CD1c-positive myeloid dendritic cell (primary cell): ENCODE data around the gene C19orf53.
"Not testable (repeated sequence)": the region's sequence is repeated elsewhere in the genome, so short reads cannot be mapped to it uniquely, and the experiment has no call there.

Experiments
- DNase-seq: peaks from one replicate; pipeline ENCODE4 v3.0.0-alpha.2; 2016; ENCODE audit errors: extremely low spot score

Gene C19orf53

DNA sequence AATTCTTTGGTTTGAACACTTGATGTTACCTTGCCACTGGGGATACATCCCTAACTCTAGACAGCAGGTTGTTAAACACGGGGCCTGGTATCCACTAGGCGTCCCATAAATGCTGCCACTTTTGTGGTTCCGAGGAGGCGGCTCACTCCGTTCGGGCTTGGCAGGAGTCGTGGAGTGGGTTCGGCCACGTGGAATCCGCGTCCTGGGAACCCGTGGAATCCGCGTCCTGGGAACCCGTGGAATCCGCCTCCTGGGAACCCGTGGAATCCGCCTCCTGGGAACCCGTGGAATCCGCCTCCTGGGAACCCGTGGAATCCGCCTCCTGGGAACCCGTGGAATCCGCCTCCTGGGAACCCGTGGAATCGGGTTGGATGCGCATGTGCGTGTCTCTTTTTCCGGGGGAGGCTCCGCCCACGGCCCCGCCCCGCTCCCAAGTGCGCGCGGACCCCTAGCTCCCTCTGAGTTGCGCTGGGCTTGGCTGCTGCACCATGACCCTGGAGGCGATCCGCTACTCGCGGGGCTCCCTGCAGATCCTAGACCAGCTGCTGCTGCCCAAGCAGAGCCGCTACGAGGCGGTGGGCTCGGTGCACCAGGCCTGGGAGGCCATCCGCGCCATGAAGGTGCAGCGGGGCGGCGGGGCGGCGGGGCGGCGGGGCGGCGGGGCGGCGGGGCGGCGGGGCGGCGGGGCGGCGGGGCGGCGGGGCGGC, 10.0 kb upstream of the C19orf53 start, which contains the start of gene MRI1:
Gene MRI1, plus strand, starts transcription at position 422 of the 707 bp plus-strand sequence. Its CDS starts 67 bp downstream, at position 489.
- DNase-seq: peak; percentile 42

DNA sequence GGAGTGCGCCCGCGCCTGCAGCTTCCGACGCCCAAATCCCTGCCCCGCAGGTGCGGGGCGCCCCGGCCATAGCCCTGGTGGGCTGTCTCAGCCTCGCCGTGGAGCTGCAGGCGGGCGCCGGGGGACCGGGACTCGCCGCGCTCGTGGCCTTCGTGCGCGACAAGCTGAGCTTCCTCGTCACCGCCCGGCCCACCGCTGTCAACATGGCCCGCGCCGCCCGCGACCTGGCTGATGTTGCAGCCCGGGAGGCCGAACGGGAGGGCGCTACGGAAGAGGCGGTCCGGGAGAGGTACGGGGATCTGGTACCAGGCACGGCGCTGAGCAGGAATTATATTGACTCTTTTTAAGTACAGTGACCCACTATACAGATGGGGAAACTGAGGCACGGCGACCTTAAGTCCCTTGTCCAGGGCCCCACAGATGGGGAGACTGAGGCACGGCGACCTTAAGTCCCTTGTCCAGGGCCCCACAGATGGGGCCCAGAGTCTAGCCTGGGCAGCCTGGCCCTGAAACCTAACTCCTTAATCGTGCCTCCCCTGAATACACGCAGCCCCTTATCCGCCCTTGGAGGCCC, 9.3 kb upstream of the C19orf53 start:
- DNase-seq: peak; percentile 44

DNA sequence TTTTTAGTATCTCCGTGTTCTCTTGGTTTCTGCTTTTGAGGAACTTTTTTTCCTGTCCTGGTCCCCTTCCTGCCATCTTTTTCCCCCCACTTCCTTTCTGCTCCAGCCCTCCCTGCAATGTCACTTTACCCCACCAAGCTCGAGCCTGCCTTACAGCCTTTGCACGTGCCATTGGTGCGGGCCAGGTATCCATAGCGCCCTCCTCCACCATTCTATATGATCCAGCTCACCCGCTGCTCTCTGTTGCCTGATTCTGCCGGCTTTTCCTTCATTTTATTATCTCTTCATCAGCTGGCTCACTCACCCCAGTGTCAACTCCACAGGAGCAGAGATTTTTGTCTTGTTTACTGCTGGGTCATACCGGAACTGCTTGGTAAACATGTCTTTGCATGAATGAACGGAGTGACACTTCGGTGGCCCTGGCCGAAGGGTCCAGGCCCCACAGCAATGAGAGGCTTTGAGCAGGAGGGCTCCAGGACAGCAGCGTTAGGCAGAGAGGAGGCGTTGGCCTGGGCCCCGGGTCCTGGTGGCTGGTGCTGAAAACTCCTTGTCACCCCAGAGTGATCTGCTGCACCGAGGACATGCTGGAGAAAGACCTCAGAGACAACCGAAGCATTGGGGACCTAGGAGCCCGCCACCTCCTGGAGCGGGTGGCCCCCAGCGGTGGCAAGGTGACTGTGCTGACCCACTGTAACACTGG, 8.7 kb upstream of the C19orf53 start:
- DNase-seq: no peak

DNA sequence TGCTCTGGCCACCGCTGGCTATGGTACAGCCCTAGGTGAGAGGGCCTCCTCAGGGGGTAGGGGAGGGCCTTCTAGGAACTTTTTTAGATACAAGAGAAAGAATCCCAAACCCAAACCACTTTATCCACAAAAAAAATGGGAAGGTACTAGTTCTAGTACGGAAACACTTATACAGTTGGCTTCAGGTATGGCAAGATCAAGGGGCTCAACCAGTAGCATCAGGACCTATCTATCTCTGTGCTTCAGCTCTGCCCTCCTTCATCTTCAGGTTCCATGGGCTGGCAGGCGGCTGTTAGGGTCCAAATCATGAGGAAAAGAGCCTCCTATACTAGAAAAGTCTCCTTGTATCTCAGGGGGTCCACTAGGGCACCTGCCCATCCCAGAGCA, 8.2 kb upstream of the C19orf53 start:
- no peak for DNase-seq

DNA sequence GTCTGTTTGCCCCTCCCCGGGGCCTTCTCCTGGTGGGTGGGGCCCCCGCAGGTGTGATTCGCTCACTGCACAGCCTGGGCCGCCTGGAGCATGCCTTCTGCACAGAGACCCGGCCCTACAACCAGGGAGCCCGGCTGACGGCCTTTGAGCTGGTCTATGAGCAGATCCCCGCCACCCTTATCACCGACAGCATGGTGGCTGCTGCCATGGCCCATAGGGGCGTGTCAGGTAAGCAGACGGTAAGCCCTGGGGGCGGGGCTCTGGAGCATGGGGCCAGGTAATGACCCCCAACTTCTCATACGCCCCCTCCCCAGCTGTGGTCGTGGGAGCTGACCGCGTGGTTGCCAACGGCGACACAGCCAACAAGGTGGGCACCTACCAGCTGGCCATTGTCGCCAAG, 5.7 kb upstream of the C19orf53 start:
- DNase-seq: no peak

DNA sequence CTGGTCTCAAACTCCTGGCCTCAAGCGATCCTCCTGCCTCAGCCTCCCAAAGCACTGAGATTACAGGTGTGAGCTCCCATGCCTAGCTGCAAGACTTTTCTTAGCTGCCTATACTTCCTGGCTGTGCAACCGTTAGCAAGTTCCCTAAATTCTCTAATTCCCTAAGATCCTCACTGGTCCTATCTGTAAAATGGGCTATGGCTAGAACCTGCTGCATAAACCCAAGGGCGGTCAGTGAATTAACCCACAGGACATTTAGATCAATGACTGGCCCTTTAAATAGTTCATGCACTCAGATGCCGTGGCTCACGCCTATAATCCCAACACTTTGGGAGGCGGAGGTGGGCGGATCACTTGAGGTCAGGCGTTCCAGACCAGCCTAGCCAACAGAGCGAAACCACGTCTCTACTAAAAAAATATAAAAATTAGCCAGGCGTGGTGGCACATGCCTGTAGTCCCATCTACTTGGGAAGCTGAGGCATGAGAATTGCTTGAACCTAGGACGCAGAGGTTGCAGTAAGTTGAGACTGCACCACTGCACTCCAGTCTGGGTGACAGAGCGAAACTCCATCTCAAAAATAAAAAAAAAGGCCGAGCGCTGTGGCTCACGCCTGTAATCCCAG, 4.1 kb upstream of the C19orf53 start:
- DNase-seq: no peak

DNA sequence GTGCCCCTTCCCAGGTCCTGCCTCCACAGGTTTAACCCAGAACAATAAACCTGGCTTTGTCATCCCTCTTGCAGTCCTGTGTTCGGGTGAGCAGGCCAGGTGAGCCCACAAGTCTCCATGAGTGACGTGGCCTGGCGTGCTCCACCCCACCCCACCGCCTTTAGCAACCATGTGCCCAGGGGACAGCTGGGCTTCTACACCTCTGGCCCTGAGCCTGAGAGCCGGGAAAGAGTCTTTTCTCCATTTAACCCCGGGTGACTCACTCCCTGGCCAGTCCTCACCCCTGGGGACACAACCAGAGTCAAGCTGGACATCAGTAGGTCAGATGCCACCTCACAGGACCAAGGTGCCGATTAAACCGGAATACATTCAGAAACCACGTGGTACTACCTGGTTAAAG, 4.1 kb downstream of the C19orf53 start:
- no peak for DNase-seq

DNA sequence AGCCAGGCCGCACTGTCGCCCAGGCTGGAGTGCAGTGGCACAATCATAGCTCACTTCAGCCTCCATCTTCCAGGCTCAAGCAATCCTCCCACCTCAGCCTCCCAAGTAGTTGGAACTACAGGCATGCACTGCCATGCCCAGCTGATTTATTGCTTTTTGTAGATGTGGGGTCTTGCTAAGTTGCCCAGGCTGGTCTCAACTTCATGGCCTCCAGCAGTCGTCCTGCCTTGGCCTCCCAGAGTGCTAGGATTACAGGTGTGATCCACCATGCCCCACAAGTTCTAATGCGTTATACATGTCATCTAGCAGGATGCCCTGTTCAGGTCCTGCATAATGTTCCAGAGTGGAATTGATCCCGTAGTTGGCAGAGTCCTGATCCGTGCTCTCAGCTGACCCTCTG, 4.6 kb downstream of the C19orf53 start:
- DNase-seq: no peak

DNA sequence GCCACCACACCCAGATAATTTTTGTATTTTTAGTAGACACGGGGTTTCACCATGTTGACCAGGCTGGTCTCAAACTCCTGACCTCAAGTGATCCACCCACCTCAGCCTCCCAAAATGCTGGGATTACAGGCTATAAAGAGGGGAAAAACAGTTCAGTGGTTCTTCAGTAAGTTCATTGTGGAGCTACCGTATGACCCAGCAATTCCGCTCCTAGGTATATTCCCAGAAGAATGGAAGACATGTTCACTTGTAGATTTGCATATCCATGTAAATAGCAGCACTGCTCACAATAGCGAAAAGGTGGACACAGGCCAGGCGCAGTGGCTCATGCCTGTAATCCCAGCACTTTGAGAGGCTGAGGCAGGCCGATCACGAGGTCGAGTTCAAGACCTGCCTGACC, 5.5 kb downstream of the C19orf53 start:
- DNase-seq: not testable (repeated sequence)

DNA sequence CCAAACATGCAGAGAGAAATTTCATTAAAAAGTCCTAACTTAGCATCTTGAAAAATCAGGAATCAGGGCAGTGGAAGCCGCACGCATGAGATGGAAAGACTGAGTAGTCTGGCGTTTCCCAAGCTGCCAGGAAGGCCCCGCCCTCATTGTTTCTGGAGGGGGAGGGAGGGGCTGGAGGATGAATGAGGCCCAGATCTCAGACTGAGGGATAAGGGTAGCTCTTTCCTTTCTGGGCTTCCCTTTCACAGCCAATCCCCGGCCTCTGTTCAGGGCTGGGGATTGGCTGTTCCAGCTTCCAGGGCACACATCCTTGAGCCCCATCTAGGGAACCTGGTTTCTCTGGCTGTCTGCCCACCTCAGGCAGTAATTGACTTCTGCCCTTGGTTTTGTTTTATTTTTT, 7.3 kb downstream of the C19orf53 start:
- DNase-seq: peak; percentile 11

DNA sequence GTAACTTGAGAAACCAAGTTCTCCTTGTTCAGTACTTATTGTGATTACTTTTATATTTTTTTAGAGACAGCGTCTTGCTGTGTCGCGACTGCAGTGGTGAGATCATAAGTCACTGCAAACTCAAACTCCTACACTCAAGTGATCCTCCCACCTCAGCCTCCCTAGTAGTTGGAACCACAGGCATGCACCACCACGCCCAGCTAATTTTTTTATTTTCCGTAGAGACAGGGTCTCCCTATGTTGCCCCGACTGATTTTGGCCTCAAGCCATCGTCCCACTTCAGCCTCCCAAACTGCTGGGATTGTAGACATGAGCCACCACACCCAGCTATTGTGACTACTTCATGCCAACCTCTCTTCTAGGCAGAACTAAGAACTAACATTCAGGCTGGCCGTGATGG, 8.3 kb downstream of the C19orf53 start:
- no peak for DNase-seq

DNA sequence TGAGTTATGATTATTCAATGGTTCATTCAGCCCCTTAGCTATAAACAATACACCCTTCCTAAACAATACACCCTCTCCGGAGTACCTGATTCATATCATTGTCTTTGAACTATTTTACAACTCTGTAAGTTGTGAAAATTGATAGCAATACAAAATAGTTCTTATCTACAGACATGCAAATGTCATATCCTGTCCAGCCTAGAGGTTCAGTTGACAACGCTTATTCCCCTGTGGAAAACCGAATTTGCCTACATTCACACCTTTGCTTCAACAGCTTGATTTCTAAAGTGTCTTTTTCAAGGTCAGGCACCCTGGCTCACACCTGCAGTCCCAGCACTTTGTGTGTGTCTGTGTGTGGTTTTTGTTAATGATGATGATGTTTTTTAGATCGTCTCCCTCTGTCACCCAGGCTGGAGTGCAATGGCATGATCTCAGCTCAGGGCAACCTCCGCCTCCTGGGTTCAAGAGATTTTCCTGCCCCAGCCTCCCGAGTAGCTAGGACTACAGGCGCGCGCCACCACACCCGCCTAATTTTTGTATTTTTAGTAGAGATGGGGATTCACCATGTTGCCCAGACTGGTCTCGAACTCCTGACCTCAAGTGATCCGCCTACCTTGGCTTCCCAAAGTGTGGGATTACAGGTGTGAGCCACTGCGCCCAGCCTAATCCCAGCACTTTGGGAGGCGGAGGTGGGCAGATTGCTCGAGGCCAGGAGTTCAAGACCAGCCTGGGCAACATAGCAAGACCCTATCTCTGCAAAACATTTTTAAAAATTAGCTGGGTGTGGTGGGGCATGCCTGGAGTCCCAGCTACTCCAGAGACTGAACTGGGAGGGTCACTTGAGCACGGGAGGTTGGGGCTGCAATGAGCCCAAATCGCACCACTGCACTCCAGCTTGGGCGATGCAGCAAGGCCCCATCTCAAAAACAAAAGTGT, 9.6 kb downstream of the C19orf53 start:
- no peak for DNase-seq

DNA sequence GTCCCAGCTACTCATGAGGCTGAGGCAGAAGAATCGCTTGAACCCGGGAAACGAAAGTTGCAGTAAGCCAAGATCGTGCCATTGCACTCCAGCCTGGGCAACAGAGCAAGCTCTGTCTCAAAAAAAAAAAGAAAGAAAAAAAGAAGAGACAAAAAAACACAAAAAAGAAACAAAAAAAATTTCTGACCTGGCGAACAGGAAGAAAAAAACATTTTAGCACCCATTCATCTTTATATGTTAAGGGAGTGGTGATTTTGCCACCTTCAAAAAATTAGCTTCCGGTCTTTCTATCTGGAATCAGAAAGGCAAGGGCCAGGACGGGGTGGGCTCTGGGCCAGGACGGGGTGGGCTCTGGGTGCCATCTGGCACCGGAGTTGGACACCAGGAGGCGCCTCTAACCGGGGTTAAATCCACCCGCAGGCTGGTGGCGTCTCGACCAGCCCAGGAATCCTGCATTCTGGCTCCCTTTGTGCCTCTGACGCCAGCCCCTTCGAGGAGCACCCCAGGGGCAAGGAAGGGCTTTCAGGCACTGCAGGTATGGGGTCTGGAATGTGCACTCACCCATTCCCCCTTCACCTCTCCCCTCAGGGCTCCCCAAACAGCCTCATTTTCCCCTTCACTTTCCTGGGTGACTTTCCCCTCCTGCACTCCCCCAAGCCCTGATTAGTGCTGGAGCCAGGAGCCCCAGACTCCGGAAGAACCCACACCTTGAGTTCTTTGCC, 10.6 kb downstream of the C19orf53 start:
- DNase-seq: peak; percentile 70

DNA sequence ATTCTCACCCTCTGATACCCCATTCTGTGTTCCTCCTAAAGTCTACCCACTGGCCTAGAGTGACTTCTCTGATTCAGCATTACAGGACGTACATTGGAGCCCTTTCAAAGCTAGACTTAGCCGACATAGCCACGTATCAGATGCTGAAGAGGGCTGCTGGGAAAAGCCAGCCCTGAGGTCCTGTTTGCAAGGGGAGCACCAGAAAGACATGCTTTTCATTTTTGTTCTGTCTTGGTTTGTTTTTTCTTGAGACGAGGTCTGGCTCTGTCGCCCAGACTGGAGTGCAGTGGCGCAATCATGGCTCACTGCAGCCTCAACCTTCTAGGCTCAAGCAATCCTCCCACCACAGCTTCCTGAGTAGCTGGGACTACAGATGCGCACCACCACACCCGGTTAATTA, 14.7 kb downstream of the C19orf53 start:
- peak; percentile 16 for DNase-seq

DNA sequence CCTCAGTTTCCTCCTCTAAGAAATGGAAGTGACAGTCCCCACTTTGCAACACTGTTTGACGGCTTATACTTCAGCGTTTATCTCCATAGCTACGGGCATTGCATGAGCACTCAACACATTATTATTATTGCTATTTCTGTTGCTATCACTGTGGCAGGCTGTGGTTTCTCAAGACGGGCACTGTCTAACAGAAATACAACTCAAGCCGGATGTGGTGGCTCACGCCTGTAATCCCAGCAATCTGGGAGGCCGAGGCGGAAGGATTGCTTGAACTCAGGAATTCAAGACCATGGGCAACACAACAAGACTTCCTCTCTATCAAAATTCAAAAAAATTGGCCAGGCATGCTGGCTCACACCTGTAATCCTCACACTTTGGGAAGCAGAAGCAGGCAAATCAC, 16.1 kb downstream of the C19orf53 start:
- peak; percentile 47 for DNase-seq

DNA sequence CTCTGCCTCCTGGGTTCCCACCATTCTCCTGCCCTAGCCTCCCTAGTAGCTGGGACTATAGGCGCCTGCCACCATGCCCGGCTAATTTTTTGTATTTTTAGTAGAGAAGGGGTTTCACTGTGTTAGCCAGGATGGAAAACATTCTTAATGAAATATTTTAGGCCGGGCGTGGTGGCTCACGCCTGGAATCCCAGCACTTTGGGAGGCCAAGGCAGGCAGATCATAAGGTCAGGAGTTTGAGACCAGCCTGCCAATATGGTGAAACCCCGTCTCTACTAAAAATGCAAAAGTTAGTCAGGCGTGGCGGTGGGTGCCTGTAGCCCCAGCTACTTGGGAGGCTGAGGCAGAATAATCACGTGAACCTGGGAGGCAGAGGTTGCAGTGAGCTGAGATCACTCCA, 19.1 kb downstream of the C19orf53 start:
- not testable (repeated sequence) for DNase-seq

DNA sequence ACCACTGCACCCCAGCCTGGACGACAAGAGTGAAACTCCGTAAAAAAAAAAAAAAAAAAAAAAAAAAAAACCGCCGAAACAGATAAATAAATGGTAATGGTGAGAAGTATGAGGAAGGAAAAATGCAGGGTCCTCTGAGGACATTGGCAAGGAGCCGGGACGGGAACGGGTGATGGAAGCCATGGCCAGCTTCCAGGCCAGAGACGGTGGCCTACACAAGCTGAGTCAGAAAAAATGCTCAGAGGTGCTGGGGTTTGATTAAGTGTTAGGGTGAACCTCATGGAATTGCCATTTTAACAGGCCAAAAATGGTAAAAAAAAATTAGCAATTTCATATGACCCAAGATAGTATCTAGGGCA, 20.1 kb downstream of the C19orf53 start:
- DNase-seq: peak; percentile 26

DNA sequence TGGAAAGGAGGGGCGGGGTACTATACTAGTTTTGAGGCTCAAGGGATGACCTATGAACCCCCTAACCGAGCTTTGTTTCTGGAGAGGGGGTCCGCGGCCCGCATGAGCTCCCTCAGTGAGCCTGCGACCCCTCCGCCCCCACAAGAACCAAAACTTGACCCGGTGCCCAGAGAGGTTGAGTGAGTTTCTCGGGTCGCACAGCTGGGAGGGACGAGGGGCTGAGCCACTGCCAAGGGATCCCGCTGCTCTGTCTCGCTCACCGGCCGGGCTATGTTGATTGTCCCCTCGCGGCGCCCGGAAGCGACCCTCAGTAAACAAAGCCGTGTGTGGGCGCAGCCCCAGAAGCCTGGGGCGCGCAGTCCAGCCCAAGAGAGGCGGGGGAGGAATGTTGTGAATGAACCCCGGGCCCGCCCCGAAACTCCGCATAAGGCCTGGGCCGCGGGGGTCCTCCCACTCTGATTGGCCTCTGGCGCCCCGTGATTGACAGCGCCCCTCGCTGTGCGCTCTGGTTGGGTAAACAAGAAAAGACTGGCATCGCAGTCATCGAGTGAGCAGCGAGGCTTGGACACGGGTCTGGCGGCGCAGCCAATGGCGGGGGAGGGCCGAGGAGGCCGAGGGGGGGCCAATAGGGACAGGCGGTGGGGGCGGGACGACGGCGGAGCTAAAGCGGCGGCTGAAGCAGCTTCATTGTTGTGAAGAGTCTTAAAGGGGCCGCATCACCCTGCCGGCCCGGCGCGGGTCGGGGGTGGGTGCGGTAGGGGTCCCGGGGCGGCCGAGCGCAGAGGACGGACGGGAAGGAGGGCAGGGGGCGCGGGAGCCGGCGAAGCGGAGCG, 20.7 kb downstream of the C19orf53 start, which contains the start of gene ZSWIM4:
Gene ZSWIM4, plus strand, starts transcription at position 687 of the 833 bp plus-strand sequence. CDS start 206 bp downstream, outside the sequence.
- DNase-seq: peak; percentile 98

DNA sequence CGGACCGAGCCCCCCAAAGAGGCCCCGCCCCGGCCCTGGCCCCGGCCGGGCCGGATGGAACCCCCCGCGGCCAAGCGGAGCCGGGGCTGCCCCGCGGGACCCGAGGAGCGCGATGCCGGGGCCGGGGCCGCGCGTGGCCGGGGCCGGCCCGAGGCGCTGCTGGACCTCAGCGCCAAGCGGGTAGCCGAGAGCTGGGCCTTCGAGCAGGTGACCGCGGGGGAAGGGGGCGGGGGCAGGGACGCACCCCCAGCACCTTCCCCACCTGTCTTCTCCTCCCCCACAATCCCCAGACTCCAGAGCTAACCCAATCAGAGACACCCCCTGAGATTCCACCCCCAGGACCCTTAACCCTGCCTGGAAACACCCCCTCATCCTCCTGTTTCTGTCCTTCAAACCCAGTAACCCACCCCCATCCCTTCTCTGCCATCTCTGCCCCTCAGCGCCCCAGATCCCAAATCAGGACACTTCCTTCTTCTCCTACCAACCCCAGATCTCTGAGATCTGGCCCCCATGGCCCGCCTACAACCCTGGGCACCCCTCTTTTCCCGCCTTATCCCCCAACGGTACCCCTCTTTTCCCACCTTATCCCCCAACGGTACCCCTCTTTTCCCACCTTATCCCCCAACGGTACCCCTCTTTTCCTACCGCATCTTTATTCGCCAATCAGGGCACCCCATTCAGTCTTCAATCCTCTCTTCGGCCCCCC, 21.5 kb downstream of the C19orf53 start:
- DNase-seq: no peak
